ENCODE results near the gene THAP2. TPM values are rescaled to one million over a fixed set of nuclear protein-coding genes. Genes with fewer than 3 reads are reported as not detected.

Gene THAP2
- total RNA-seq, 1 donor from 2014 or later: 8.9 TPM

- no peak for DNase-seq (ENCODE audit: extremely low spot score, unreplicated experiment)
- Mint-ChIP-seq H3K4me1 (ENCODE audit: unreplicated experiment) (no peaks in the 10 kb centered on the region), H3K36me3 (peaks cover 27% of the 10 kb centered on the region), H3K27ac (no peak overlapping the region), H3K9me3 (no peaks in the 10 kb centered on the region), H3K27me3 (no peaks in the 10 kb centered on the region), H3K4me3 (no peak overlapping the region)
- no peak for TF ChIP-seq CTCF (conservative IDR thresholded peaks at IDR 0.05)
Observed at GRCh38 chr12:71627438-71628002, 36.6 kb upstream of the THAP2 start.

- TF ChIP-seq CTCF (conservative IDR thresholded peaks at IDR 0.05): peak; percentile 86
Observed at GRCh38 chr12:71636704-71637115, 27.4 kb upstream of the THAP2 start.

DNA sequence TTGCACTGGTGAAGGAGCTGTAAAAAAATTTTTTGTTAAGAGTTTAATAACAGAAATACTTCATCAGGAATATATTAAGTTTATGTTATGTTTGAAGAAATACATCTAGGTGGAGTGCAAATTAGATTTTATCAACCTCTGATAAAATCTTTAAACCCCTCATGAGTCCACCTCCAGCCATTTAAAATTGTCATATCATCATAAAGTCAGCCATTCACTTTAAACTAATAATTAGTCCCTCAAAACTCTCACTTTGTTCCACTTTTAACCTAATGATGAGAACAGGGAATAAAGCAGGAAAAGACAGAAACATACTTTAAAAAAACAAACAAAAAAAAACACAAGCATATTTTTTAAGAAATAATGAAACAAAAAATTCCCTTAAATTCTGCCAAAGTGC is 25.6 kb upstream of the THAP2 start:
- H3K4me3 Mint-ChIP-seq: no peak overlapping the region
- no peak overlapping the region for H3K27ac Mint-ChIP-seq
- no peak for TF ChIP-seq CTCF (conservative IDR thresholded peaks at IDR 0.05)
- H3K4me1 Mint-ChIP-seq (ENCODE audit: unreplicated experiment): peaks cover 5% of the 10 kb centered on the region
- no peaks in the 10 kb centered on the region for H3K27me3 Mint-ChIP-seq
- H3K9me3 Mint-ChIP-seq: no peaks in the 10 kb centered on the region
- H3K36me3 Mint-ChIP-seq: peaks cover 21% of the 10 kb centered on the region
- DNase-seq (ENCODE audit: extremely low spot score, unreplicated experiment): no peak

More at GRCh38 chr12:71636704-71637115, 27.4 kb upstream of the THAP2 start:
- Mint-ChIP-seq H3K4me1 (ENCODE audit: unreplicated experiment) (no peaks in the 10 kb centered on the region), H3K4me3 (no peak overlapping the region), H3K27me3 (no peaks in the 10 kb centered on the region), H3K27ac (peak overlapping the region; percentile 26), H3K36me3 (peaks cover 22% of the 10 kb centered on the region), H3K9me3 (no peaks in the 10 kb centered on the region)
- no peak for DNase-seq (ENCODE audit: extremely low spot score, unreplicated experiment)

GRCh38 chr12:71639341-71639760 is 24.8 kb upstream of the THAP2 start:
- H3K27me3 Mint-ChIP-seq: no peaks in the 10 kb centered on the region
- no peak for DNase-seq (ENCODE audit: extremely low spot score, unreplicated experiment)
- no peak overlapping the region for H3K4me3 Mint-ChIP-seq
- no peak for TF ChIP-seq CTCF (conservative IDR thresholded peaks at IDR 0.05)
- H3K36me3 Mint-ChIP-seq: peaks cover 28% of the 10 kb centered on the region
- no peaks in the 10 kb centered on the region for H3K9me3 Mint-ChIP-seq
- H3K4me1 Mint-ChIP-seq (ENCODE audit: unreplicated experiment): peaks cover 5% of the 10 kb centered on the region
- H3K27ac Mint-ChIP-seq: no peak overlapping the region

GRCh38 chr12:71640316-71640715 is 23.8 kb upstream of the THAP2 start:
- DNase-seq (ENCODE audit: extremely low spot score, unreplicated experiment): no peak
- no peaks in the 10 kb centered on the region for H3K9me3 Mint-ChIP-seq
- no peaks in the 10 kb centered on the region for H3K27me3 Mint-ChIP-seq
- H3K4me1 Mint-ChIP-seq (ENCODE audit: unreplicated experiment): peaks cover 5% of the 10 kb centered on the region
- no peak overlapping the region for H3K4me3 Mint-ChIP-seq
- peaks cover 25% of the 10 kb centered on the region for H3K36me3 Mint-ChIP-seq
- no peak for TF ChIP-seq CTCF (conservative IDR thresholded peaks at IDR 0.05)
- no peak overlapping the region for H3K27ac Mint-ChIP-seq

- no peak overlapping the region for H3K4me3 Mint-ChIP-seq
- peaks cover 5% of the 10 kb centered on the region for H3K4me1 Mint-ChIP-seq (ENCODE audit: unreplicated experiment)
- TF ChIP-seq CTCF (conservative IDR thresholded peaks at IDR 0.05): no peak
- no peaks in the 10 kb centered on the region for H3K9me3 Mint-ChIP-seq
- H3K27ac Mint-ChIP-seq: peak overlapping the region; percentile 84
- no peaks in the 10 kb centered on the region for H3K27me3 Mint-ChIP-seq
- DNase-seq (ENCODE audit: extremely low spot score, unreplicated experiment): no peak
- peaks cover 24% of the 10 kb centered on the region for H3K36me3 Mint-ChIP-seq
Observed at GRCh38 chr12:71641390-71641789, 22.7 kb upstream of the THAP2 start.

Data from type B pancreatic cell (in vitro differentiated cells).